ENCODE measurements around the gene PCDHB12.

DNA sequence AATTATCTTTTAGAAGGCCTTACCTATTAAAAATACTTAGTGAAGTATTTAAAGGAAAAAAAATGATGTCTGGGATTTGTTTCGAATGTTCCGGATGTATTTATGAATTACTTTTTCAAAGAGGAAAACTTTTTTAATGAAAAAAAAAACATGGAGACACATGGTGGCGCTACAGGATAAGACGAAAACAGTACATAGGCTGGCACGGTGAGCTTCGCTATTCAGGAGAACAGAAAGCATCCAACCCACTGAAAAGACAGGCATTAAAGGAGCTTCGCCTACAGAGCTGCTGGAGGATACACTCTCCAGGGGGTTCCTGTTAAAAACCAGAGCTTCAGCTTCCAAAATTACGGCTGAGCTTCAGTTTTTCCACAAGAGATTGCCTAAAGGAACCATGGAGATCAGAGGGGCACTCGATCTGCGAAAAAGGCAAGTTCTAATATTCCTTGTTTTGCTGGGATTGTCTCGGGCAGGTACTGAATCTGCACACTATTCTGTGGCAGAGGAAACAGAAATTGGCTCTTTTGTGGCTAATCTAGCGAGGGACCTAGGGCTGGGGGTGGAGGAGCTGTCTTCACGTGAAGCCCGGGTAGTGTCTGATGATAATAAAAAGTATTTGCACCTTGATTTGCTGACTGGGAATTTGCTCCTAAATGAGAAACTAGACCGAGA lies 14.7 kb downstream of the PCDHB12 start, which contains the start of gene PCDHB14:
- TF ChIP-seq, protein P1, sequence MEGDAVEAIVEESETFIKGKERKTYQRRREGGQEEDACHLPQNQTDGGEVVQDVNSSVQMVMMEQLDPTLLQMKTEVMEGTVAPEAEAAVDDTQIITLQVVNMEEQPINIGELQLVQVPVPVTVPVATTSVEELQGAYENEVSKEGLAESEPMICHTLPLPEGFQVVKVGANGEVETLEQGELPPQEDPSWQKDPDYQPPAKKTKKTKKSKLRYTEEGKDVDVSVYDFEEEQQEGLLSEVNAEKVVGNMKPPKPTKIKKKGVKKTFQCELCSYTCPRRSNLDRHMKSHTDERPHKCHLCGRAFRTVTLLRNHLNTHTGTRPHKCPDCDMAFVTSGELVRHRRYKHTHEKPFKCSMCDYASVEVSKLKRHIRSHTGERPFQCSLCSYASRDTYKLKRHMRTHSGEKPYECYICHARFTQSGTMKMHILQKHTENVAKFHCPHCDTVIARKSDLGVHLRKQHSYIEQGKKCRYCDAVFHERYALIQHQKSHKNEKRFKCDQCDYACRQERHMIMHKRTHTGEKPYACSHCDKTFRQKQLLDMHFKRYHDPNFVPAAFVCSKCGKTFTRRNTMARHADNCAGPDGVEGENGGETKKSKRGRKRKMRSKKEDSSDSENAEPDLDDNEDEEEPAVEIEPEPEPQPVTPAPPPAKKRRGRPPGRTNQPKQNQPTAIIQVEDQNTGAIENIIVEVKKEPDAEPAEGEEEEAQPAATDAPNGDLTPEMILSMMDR (IDR thresholded peaks at IDR 0.05), result peak; percentile 72
- no peak for TF ChIP-seq SIN3A (IDR thresholded peaks at IDR 0.05; ENCODE audit: borderline replicate concordance, insufficient read depth, low read depth, low read length)
